Left colon (tissue), 2 donors: ENCODE measurements around the gene PLEKHO2. TPM values are rescaled to one million over a fixed set of nuclear protein-coding genes. Genes with fewer than 3 reads are reported as not detected.

ENCODE experiments used
- ATAC-seq: fragments of 200-7000 bp; cut with Tn5 transposase; one replicate; pipeline ENCODE4 v1.9.1; 2020; ENCODE audit warnings: mild to moderate bottlenecking, moderate library complexity
- DNase-seq, 2 donors: peaks; one replicate each; pipeline ENCODE4 v3.0.0-alpha.2; 2020
- intact Hi-C, 2 donors: fragments of 100-400 bp; cut with DNase I in 1 of 2; cut with micrococcal nuclease in 1 of 2; formaldehyde crosslinking; loops; one replicate each; pipeline versions ENCODE4 v1.11.2 to v1.14.0; 2022; cut with DNase I, micrococcal nuclease
- total RNA-seq, 2 donors: library from RNA; stranded (reverse); fragmentation: NEBNext Ultra II Directional; extraction: Animal tissue kit (Norgen Biotek cat#: 25700); gene quantifications; one replicate each; pipeline ENCODE4 v1.2.1, GENCODE V29; 2021
- donor health status: DM: no; HTN: no; CAD: no.
- donor health status: DM: yes; HTN: yes; CAD: no.

Gene PLEKHO2
- total RNA-seq, 2 donors from 2014 or later, result 4.6 to 10.7 TPM

- no peak for DNase-seq
- intact Hi-C loops, result no loop called here
- ATAC-seq, result no peak
Measured at GRCh38 chr15:64875641-64876223, 34.0 kb downstream of the PLEKHO2 start.

GRCh38 chr15:64877435-64877834 is 35.7 kb downstream of the PLEKHO2 start:
- ATAC-seq (peak; percentile 77), DNase-seq (peak; percentile 48 to 67)
- intact Hi-C loops, result no loop called here

- no peak for DNase-seq
- intact Hi-C loops, result no loop called here
- no peak for ATAC-seq
Measured at GRCh38 chr15:64878705-64879104, 37.0 kb downstream of the PLEKHO2 start.

GRCh38 chr15:64883100-64883581 is 41.4 kb downstream of the PLEKHO2 start:
- DNase-seq, result no peak
- peak; percentile 27 for ATAC-seq
- intact Hi-C loops, result no loop called here

GRCh38 chr15:64883997-64884511 is 42.3 kb downstream of the PLEKHO2 start:
- ATAC-seq (peak; percentile 19), DNase-seq (peak; percentile 71 to 77)
- intact Hi-C loops, result no loop called here

GRCh38 chr15:64884679-64885078 is 43.0 kb downstream of the PLEKHO2 start:
- DNase-seq (no peak), ATAC-seq (no peak)
- intact Hi-C loops, result no loop called here

GRCh38 chr15:64888336-64888735 is 46.6 kb downstream of the PLEKHO2 start:
- intact Hi-C loops, result no loop called here
- DNase-seq (no peak), ATAC-seq (no peak)

GRCh38 chr15:64891561-64891960 is 49.8 kb downstream of the PLEKHO2 start:
- DNase-seq, result no peak
- no peak for ATAC-seq
- intact Hi-C loops, result no loop called here

- DNase-seq, result no peak
- no peak for ATAC-seq
Measured at GRCh38 chr15:64892847-64893403, 51.2 kb downstream of the PLEKHO2 start.

GRCh38 chr15:64893481-64894394 is 52.0 kb downstream of the PLEKHO2 start:
- intact Hi-C loops, result no loop called here
- ATAC-seq (peak; percentile 69), DNase-seq (peak; percentile 85 to 92)

More at GRCh38 chr15:64892847-64893403, 51.2 kb downstream of the PLEKHO2 start:
- intact Hi-C loops, result no loop called here

- intact Hi-C loops, result loop anchor here in 1 of 2 donors (5.0 kb wide), 1 partner anchor 162 kb away; no protein-coding TSS in a partner anchor
- ATAC-seq, result peak; percentile 50
- DNase-seq, result peak; percentile 67 to 72
Measured at GRCh38 chr15:64894395-64895056, 52.8 kb downstream of the PLEKHO2 start.

GRCh38 chr15:64895285-64896065 is 53.8 kb downstream of the PLEKHO2 start:
- intact Hi-C loops, result loop anchor here in 1 of 2 donors (5.0 kb wide), 1 partner anchor 163 kb away; no protein-coding TSS in a partner anchor
- no peak for DNase-seq

GRCh38 chr15:64896371-64897069 is 54.8 kb downstream of the PLEKHO2 start:
- ATAC-seq (no peak), DNase-seq (no peak)
- intact Hi-C loops, result loop anchor here in 1 of 2 donors (5.0 kb wide), 1 partner anchor 164 kb away; no protein-coding TSS in a partner anchor

More at GRCh38 chr15:64895285-64896065, 53.8 kb downstream of the PLEKHO2 start:
- ATAC-seq, result peak; percentile 35

- peak; percentile 15 for ATAC-seq
- DNase-seq, result peak; percentile 30 to 54
- intact Hi-C loops, result loop anchor here in 1 of 2 donors (5.0 kb wide), 1 partner anchor 165 kb away; no protein-coding TSS in a partner anchor
Measured at GRCh38 chr15:64897345-64897985, 55.8 kb downstream of the PLEKHO2 start.

- intact Hi-C loops, result loop anchor here in 1 of 2 donors (5.0 kb wide), 1 partner anchor 166 kb away; no protein-coding TSS in a partner anchor
- no peak for ATAC-seq
- no peak for DNase-seq
Measured at GRCh38 chr15:64898406-64898805, 56.7 kb downstream of the PLEKHO2 start.

GRCh38 chr15:64901141-64901540 is 59.4 kb downstream of the PLEKHO2 start:
- intact Hi-C loops, result loop anchor here in 1 of 2 donors (10.0 kb wide), 1 partner anchor 166 kb away; no protein-coding TSS in a partner anchor
- DNase-seq (no peak), ATAC-seq (no peak)
